Panc1 (cell line): ENCODE data around the gene EYS. TPM values are rescaled to one million over a fixed set of nuclear protein-coding genes. Genes with fewer than 3 reads are reported as not detected.
"Not testable (repeated sequence)": the region's sequence is repeated elsewhere in the genome, so short reads cannot be mapped to it uniquely, and the experiment has no call there.

Experiments
- ATAC-seq: fragments of 200-7000 bp; cut with Tn5 transposase; 2 replicates; pipeline ENCODE4 v1.9.1; 2020; ENCODE audit warnings: mild to moderate bottlenecking, moderate library complexity
- BruUV-seq: library from RNA; stranded (reverse); fragments of 400-500 nt; replicated peaks from 2 replicates; lab custom pipeline; 2021; lab: Mats Ljungman, UMichigan
- CTCF ChIA-PET: fragments of 300-600 bp; sonication (Branson Sonifier 250); formaldehyde crosslinking; loops from one replicate; lab custom pipeline; 2022; ENCODE audit warnings: antibody characterized with exemption; lab: Charles Lee
- POLR2A ChIA-PET: fragments of 300-600 bp; sonication (Branson Sonifier 250); formaldehyde crosslinking; loops from one replicate; lab custom pipeline; 2022; ENCODE audit warnings: antibody characterized with exemption; lab: Charles Lee
- DNase-seq: peaks from one replicate; pipeline ENCODE4 v3.0.0-alpha.2; 2010; ENCODE audit warnings: low read depth, low spot score
- H3K27ac ChIP-seq: 2 replicates; pipeline ENCODE4 v1.5.1; 2011; ENCODE audit warnings: mild to moderate bottlenecking, low read length, inconsistent platforms
- H3K27me3 ChIP-seq: fragments of 200-500 bp; sonication (Bioruptor generic); 2 replicates; pipeline ENCODE4 v1.6.0; 2014; ENCODE audit warnings: low read length, inconsistent platforms; ENCODE audit not compliant: control insufficient read depth, insufficient read depth
- H3K36me3 ChIP-seq: fragments of 200-500 bp; sonication (Bioruptor generic); 2 replicates; pipeline ENCODE4 v1.5.1; 2014; ENCODE audit warnings: inconsistent platforms, mild to moderate bottlenecking, low read length, moderate library complexity; ENCODE audit not compliant: control insufficient read depth, insufficient read depth
- H3K4me1 ChIP-seq: 2 replicates; pipeline ENCODE4 v1.5.1; 2011; ENCODE audit warnings: inconsistent platforms, mild to moderate bottlenecking, low read length, moderate library complexity; ENCODE audit not compliant: control insufficient read depth, insufficient read depth
- H3K4me3 ChIP-seq, 2 experiments: 2 replicates each; pipeline ENCODE4 v1.5.1; 2011 to 2012; ENCODE audit warnings: low read depth in 2 of 2, low read length in 2 of 2, mild to moderate bottlenecking in 2 of 2, inconsistent platforms in 1 of 2, moderate library complexity in 1 of 2
- H3K9me3 ChIP-seq: fragments of 200-500 bp; sonication (Bioruptor generic); 2 replicates; pipeline ENCODE4 v1.5.1; 2014; ENCODE audit warnings: low read depth, mild to moderate bottlenecking, inconsistent platforms, low read length, moderate library complexity; ENCODE audit not compliant: control insufficient read depth, insufficient read depth
- POLR2AphosphoS5 ChIP-seq: IDR thresholded peaks from 2 replicates; pipeline ENCODE4 v1.6.1; 2012; ENCODE audit warnings: mild to moderate bottlenecking, low read depth, low read length, moderate library complexity
- SIN3A ChIP-seq: IDR thresholded peaks from 2 replicates; pipeline ENCODE4 v1.6.1; 2012; ENCODE audit warnings: low read depth, mild to moderate bottlenecking, low read length, moderate library complexity, borderline replicate concordance; ENCODE audit not compliant: insufficient read depth
- TCF7L2 ChIP-seq: IDR thresholded peaks from 2 replicates; pipeline ENCODE4 v1.6.1; 2011; ENCODE audit warnings: mild to moderate bottlenecking, low read depth, low read length, inconsistent platforms
- in situ Hi-C: cut with HindIII; loops from 2 replicates; pipeline ENCODE4 v1.10.0; 2016; ENCODE audit warnings: low sequenced_read_pairs, low pct_unique_long_range_greater_than_20kb
- intact Hi-C: fragments of 100-400 bp; cut with micrococcal nuclease; formaldehyde crosslinking; loops from one replicate; pipeline ENCODE4 v1.10.0; 2022; ENCODE audit not compliant: unreplicated experiment
- total RNA-seq: library from RNA; stranded (reverse); gene quantifications from one replicate; pipeline ENCODE4 v1.2.1, GENCODE V29; 2021; ENCODE audit not compliant: unreplicated experiment
- TF ChIP-seq, protein P1 (sequence below): fragments of 450-650 bp; IDR thresholded peaks from 2 replicates; pipeline ENCODE4 v1.5.1; 2017; ENCODE audit warnings: mild to moderate bottlenecking
- TF ChIP-seq, protein P2 (sequence below), 2 experiments: IDR thresholded peaks; 2 replicates each; pipeline ENCODE4 v1.6.1; 2011 to 2012; ENCODE audit warnings: low read depth in 2 of 2, control low read depth in 1 of 2, low read length in 1 of 2, mild to moderate bottlenecking in 1 of 2, moderate library complexity in 1 of 2; ENCODE audit not compliant: insufficient read depth in 1 of 2

Gene EYS
- total RNA-seq, 1 experiment from 2014 or later: not detected

DNA sequence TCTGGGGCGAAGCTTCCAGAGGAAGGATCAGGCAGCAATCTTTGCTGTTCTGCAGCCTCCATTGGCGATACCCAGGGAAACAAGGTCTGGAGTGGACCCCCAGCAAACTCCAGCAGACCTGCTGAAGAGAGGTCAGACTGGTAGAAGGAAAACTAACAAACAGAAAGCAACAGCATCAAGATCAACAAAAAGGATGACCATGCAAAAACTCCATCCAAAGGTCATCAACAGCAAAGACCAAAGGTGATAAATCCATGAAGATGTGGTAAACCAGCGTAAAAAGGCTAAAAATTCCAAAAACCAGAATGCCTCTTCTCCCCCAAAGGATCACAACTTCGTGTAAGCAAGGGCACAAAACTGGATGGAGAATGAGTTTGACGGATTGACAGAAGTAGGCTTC lies 1818.6 kb downstream of the EYS start:
- TF ChIP-seq, protein P1, sequence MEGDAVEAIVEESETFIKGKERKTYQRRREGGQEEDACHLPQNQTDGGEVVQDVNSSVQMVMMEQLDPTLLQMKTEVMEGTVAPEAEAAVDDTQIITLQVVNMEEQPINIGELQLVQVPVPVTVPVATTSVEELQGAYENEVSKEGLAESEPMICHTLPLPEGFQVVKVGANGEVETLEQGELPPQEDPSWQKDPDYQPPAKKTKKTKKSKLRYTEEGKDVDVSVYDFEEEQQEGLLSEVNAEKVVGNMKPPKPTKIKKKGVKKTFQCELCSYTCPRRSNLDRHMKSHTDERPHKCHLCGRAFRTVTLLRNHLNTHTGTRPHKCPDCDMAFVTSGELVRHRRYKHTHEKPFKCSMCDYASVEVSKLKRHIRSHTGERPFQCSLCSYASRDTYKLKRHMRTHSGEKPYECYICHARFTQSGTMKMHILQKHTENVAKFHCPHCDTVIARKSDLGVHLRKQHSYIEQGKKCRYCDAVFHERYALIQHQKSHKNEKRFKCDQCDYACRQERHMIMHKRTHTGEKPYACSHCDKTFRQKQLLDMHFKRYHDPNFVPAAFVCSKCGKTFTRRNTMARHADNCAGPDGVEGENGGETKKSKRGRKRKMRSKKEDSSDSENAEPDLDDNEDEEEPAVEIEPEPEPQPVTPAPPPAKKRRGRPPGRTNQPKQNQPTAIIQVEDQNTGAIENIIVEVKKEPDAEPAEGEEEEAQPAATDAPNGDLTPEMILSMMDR: no peak
- TF ChIP-seq, protein P2, sequence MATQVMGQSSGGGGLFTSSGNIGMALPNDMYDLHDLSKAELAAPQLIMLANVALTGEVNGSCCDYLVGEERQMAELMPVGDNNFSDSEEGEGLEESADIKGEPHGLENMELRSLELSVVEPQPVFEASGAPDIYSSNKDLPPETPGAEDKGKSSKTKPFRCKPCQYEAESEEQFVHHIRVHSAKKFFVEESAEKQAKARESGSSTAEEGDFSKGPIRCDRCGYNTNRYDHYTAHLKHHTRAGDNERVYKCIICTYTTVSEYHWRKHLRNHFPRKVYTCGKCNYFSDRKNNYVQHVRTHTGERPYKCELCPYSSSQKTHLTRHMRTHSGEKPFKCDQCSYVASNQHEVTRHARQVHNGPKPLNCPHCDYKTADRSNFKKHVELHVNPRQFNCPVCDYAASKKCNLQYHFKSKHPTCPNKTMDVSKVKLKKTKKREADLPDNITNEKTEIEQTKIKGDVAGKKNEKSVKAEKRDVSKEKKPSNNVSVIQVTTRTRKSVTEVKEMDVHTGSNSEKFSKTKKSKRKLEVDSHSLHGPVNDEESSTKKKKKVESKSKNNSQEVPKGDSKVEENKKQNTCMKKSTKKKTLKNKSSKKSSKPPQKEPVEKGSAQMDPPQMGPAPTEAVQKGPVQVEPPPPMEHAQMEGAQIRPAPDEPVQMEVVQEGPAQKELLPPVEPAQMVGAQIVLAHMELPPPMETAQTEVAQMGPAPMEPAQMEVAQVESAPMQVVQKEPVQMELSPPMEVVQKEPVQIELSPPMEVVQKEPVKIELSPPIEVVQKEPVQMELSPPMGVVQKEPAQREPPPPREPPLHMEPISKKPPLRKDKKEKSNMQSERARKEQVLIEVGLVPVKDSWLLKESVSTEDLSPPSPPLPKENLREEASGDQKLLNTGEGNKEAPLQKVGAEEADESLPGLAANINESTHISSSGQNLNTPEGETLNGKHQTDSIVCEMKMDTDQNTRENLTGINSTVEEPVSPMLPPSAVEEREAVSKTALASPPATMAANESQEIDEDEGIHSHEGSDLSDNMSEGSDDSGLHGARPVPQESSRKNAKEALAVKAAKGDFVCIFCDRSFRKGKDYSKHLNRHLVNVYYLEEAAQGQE (IDR thresholded peaks at IDR 0.05; ENCODE audit: insufficient read depth in 1 of 2, low read depth in 2 of 2, low read length in 1 of 2): no peak
- no peak for TF ChIP-seq POLR2AphosphoS5
- TF ChIP-seq SIN3A: no peak
- no peak for TF ChIP-seq TCF7L2
- Histone ChIP-seq H3K27ac (no peak overlapping the region), H3K4me1 (no peaks in the 10 kb centered on the region), H3K36me3 (no peaks in the 10 kb centered on the region), H3K4me3 (no peak overlapping the region), H3K9me3 (no peaks in the 10 kb centered on the region), H3K27me3 (no peaks in the 10 kb centered on the region)
- ChIA-PET CTCF (no interaction called here), POLR2A (no interaction called here)
- intact Hi-C loops: no loop called here
- DNase-seq (no peak), ATAC-seq (no peak)
- in situ Hi-C loops: no loop called here
- no TSS peak for BruUV-seq

DNA sequence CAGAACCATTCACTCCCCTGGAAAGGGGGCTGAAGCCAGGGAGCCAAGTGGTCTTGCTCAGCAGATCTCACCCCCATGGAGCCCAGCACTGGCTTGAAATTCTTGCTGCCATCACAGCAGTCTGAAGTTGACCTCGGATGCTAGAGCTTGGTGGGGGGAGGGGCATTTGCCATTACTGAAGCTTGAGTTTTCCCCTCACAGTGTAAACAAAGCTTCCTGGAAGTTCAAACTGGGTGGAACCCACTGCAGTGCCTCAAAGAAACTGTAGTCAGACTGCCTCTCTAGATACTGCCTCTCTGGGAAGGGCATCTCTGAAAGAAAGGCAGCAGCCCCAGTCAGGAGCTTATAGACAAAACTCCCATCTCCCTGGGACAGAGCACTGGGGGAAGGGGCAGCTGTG lies 1819.2 kb downstream of the EYS start:
- BruUV-seq, POLR2A ChIA-PET, ATAC-seq, H3K36me3 ChIP-seq, H3K27ac ChIP-seq, H3K27me3 ChIP-seq, H3K9me3 ChIP-seq, H3K4me1 ChIP-seq, CTCF ChIA-PET, DNase-seq, intact Hi-C loops, H3K4me3 ChIP-seq, in situ Hi-C loops: not testable (repeated sequence)

DNA sequence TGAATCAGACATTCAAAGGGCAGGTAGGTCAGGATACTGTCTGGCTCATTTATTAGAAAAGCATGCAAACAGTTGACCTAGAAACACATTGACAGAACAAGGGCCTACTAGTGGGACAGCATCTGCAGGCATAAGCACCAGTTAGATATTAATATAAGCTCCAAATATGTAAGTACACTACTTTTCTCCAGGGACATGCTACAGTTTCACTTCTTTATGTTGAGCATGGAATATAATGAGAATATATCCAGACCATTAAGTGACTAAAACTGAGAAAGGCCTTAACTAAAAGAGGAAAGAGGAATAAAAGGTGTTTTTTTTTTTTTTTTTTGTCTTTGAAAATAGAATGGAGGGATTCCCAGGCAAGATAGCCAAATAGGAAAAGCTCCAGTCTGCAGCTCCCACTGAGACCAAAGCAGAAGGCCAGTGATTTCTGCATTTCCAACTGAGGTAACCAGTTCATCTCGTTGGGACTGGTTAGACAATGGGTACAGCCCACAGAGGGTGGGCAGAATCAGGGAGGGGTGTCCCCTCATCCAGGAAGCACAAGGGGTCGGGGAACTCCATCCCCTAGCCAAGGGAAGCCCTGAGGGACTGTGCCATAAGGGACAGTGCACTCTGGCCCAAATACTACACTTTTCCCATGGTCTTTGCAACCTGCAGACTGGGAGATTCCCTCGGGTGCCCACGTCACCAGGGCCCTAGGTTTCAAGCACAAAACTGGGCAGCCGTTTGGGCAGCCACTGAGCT lies 1819.8 kb downstream of the EYS start:
- in situ Hi-C loops (no loop called here), intact Hi-C loops (no loop called here)
- no peaks in the 10 kb centered on the region for H3K27me3 ChIP-seq
- no TSS peak for BruUV-seq
- ChIA-PET CTCF (no interaction called here), POLR2A (no interaction called here)
- no peak for ATAC-seq
- TF ChIP-seq, protein P2 (IDR thresholded peaks at IDR 0.05; ENCODE audit: insufficient read depth in 1 of 2, low read depth in 2 of 2, low read length in 1 of 2): no peak
- TF ChIP-seq, protein P1: no peak
- no peaks in the 10 kb centered on the region for H3K36me3 ChIP-seq
- H3K9me3 ChIP-seq: no peaks in the 10 kb centered on the region
- H3K4me3 ChIP-seq: no peak overlapping the region
- no peaks in the 10 kb centered on the region for H3K4me1 ChIP-seq
- DNase-seq: no peak
- H3K27ac ChIP-seq: no peak overlapping the region
